Measurements from ENCODE around the gene VGLL4. TPM values are rescaled to one million over a fixed set of nuclear protein-coding genes. Genes with fewer than 3 reads are reported as not detected.

Gene VGLL4
- total RNA-seq, 2 experiments from 2014 or later, result 33.5 to 37.8 TPM

- peaks cover 36% of the 10 kb centered on the region for H3K4me1 Mint-ChIP-seq
- H3K27me3 Mint-ChIP-seq, result no peaks in the 10 kb centered on the region
Measured at GRCh38 chr3:11642431-11643191, 1.1 kb downstream of the VGLL4 start.

GRCh38 chr3:11641683-11642430, 1.9 kb downstream of the VGLL4 start:
- ATAC-seq (ENCODE audit: low read depth) (no peak), DNase-seq (no peak)
- H3K36me3 Mint-ChIP-seq, result peaks cover 22% of the 10 kb centered on the region
- peak overlapping the region; percentile 96 for H3K27ac Mint-ChIP-seq
- POLR2A ChIA-PET, result interaction anchor here (0.6 to 1.3 kb wide), 2 partner anchors 17 to 369 kb away, joined by 3 to 7 read pairs; partner anchors contain the start of gene ATG7
- H3K4me1 Mint-ChIP-seq, result peaks cover 42% of the 10 kb centered on the region
- H3K9me3 Mint-ChIP-seq, result no peaks in the 10 kb centered on the region
- H3K4me3 Mint-ChIP-seq, result peak overlapping the region; percentile 93
- no peaks in the 10 kb centered on the region for H3K27me3 Mint-ChIP-seq

More at GRCh38 chr3:11642431-11643191, 1.1 kb downstream of the VGLL4 start:
- H3K36me3 Mint-ChIP-seq, result peaks cover 21% of the 10 kb centered on the region
- POLR2A ChIA-PET, result interaction anchor here (0.7 to 1.9 kb wide), 6 partner anchors 17 to 370 kb away, joined by 3 to 14 read pairs (median 4); partner anchors contain the start of gene ATG7
- peak; percentile 79 for DNase-seq
- H3K4me3 Mint-ChIP-seq, result peak overlapping the region; percentile 93
- no peaks in the 10 kb centered on the region for H3K9me3 Mint-ChIP-seq
- H3K27ac Mint-ChIP-seq, result peak overlapping the region; percentile 96
- ATAC-seq (ENCODE audit: low read depth), result peak; percentile 82

GRCh38 chr3:11641316-11641682, 2.4 kb downstream of the VGLL4 start:
- peak overlapping the region; percentile 96 for H3K27ac Mint-ChIP-seq
- H3K36me3 Mint-ChIP-seq, result peaks cover 23% of the 10 kb centered on the region
- DNase-seq (no peak), ATAC-seq (ENCODE audit: low read depth) (no peak)
- H3K9me3 Mint-ChIP-seq, result no peaks in the 10 kb centered on the region
- peak overlapping the region; percentile 93 for H3K4me3 Mint-ChIP-seq
- H3K27me3 Mint-ChIP-seq, result no peaks in the 10 kb centered on the region
- peaks cover 46% of the 10 kb centered on the region for H3K4me1 Mint-ChIP-seq
- POLR2A ChIA-PET, result interaction anchor here (0.6 to 1.3 kb wide), 2 partner anchors 17 to 369 kb away, joined by 3 to 7 read pairs; partner anchors contain the start of gene ATG7

- H3K36me3 Mint-ChIP-seq, result peaks cover 23% of the 10 kb centered on the region
- H3K27me3 Mint-ChIP-seq, result no peaks in the 10 kb centered on the region
- H3K4me1 Mint-ChIP-seq, result peaks cover 49% of the 10 kb centered on the region
- POLR2A ChIA-PET, result interaction anchor here (1.3 to 2.0 kb wide), 2 partner anchors 14 to 16 kb away, joined by 5 to 7 read pairs; no protein-coding TSS in a partner anchor
- ATAC-seq (ENCODE audit: low read depth) (no peak), DNase-seq (no peak)
- peak overlapping the region; percentile 75 for H3K27ac Mint-ChIP-seq
- H3K4me3 Mint-ChIP-seq, result peak overlapping the region; percentile 93
- no peaks in the 10 kb centered on the region for H3K9me3 Mint-ChIP-seq
Measured at GRCh38 chr3:11640009-11640673, 3.6 kb downstream of the VGLL4 start.

GRCh38 chr3:11638495-11639358, 5.0 kb downstream of the VGLL4 start:
- POLR2A ChIA-PET, result interaction anchor here (1.0 to 2.0 kb wide), 2 partner anchors 12 to 21 kb away, joined by 4 to 5 read pairs; no protein-coding TSS in a partner anchor
- Mint-ChIP-seq H3K27ac (no peak overlapping the region), H3K4me3 (peak overlapping the region; percentile 4), H3K4me1 (peaks cover 56% of the 10 kb centered on the region), H3K36me3 (peaks cover 27% of the 10 kb centered on the region), H3K27me3 (no peaks in the 10 kb centered on the region), H3K9me3 (no peaks in the 10 kb centered on the region)
- DNase-seq (no peak), ATAC-seq (ENCODE audit: low read depth) (no peak)

GRCh38 chr3:11637901-11638458, 5.7 kb downstream of the VGLL4 start:
- H3K27ac Mint-ChIP-seq, result no peak overlapping the region
- DNase-seq (no peak), ATAC-seq (ENCODE audit: low read depth) (no peak)
- peaks cover 27% of the 10 kb centered on the region for H3K36me3 Mint-ChIP-seq
- no peaks in the 10 kb centered on the region for H3K9me3 Mint-ChIP-seq
- H3K4me1 Mint-ChIP-seq, result peaks cover 61% of the 10 kb centered on the region
- peak overlapping the region; percentile 4 for H3K4me3 Mint-ChIP-seq
- POLR2A ChIA-PET, result interaction anchor here (1.0 kb wide), 1 partner anchor 20 kb away, joined by 4 read pairs; no protein-coding TSS in a partner anchor
- H3K27me3 Mint-ChIP-seq, result no peaks in the 10 kb centered on the region

GRCh38 chr3:11636394-11636770, 7.3 kb downstream of the VGLL4 start:
- H3K9me3 Mint-ChIP-seq, result no peaks in the 10 kb centered on the region
- peaks cover 29% of the 10 kb centered on the region for H3K36me3 Mint-ChIP-seq
- POLR2A ChIA-PET, result no interaction called here
- DNase-seq (no peak), ATAC-seq (ENCODE audit: low read depth) (no peak)
- H3K4me1 Mint-ChIP-seq, result peaks cover 70% of the 10 kb centered on the region
- H3K27me3 Mint-ChIP-seq, result no peaks in the 10 kb centered on the region
- H3K27ac Mint-ChIP-seq, result no peak overlapping the region
- H3K4me3 Mint-ChIP-seq, result no peak overlapping the region

GRCh38 chr3:11635680-11636393, 7.9 kb downstream of the VGLL4 start:
- POLR2A ChIA-PET, result no interaction called here
- peaks cover 67% of the 10 kb centered on the region for H3K4me1 Mint-ChIP-seq
- H3K4me3 Mint-ChIP-seq, result no peak overlapping the region
- DNase-seq (no peak), ATAC-seq (ENCODE audit: low read depth) (no peak)
- no peaks in the 10 kb centered on the region for H3K9me3 Mint-ChIP-seq
- H3K36me3 Mint-ChIP-seq, result peaks cover 31% of the 10 kb centered on the region
- no peaks in the 10 kb centered on the region for H3K27me3 Mint-ChIP-seq
- no peak overlapping the region for H3K27ac Mint-ChIP-seq

- Mint-ChIP-seq H3K36me3 (peaks cover 26% of the 10 kb centered on the region), H3K4me1 (peaks cover 60% of the 10 kb centered on the region), H3K9me3 (no peaks in the 10 kb centered on the region), H3K27me3 (no peaks in the 10 kb centered on the region), H3K4me3 (no peak overlapping the region), H3K27ac (peak overlapping the region; percentile 3)
- DNase-seq (no peak), ATAC-seq (ENCODE audit: low read depth) (no peak)
- POLR2A ChIA-PET, result no interaction called here
Measured at GRCh38 chr3:11634974-11635612, 8.6 kb downstream of the VGLL4 start.

GRCh38 chr3:11634081-11634635, 9.6 kb downstream of the VGLL4 start:
- no peak for DNase-seq
- POLR2A ChIA-PET, result no interaction called here
- H3K4me3 Mint-ChIP-seq, result peak overlapping the region; percentile 55

GRCh38 chr3:11632966-11633365, 10.7 kb downstream of the VGLL4 start:
- ATAC-seq (ENCODE audit: low read depth) (no peak), DNase-seq (no peak)
- Mint-ChIP-seq H3K27ac (no peak overlapping the region), H3K4me1 (peaks cover 47% of the 10 kb centered on the region), H3K36me3 (peaks cover 21% of the 10 kb centered on the region), H3K4me3 (no peak overlapping the region), H3K27me3 (no peaks in the 10 kb centered on the region), H3K9me3 (peaks cover 2% of the 10 kb centered on the region)
- POLR2A ChIA-PET, result no interaction called here

More at GRCh38 chr3:11634081-11634635, 9.6 kb downstream of the VGLL4 start:
- Mint-ChIP-seq H3K4me1 (peaks cover 57% of the 10 kb centered on the region), H3K9me3 (peaks cover 2% of the 10 kb centered on the region), H3K27me3 (no peaks in the 10 kb centered on the region), H3K36me3 (peaks cover 27% of the 10 kb centered on the region), H3K27ac (peak overlapping the region; percentile 62)
- peak; percentile 85 for ATAC-seq (ENCODE audit: low read depth)
